Measurements from ENCODE around the gene TBC1D5.

- TF ChIP-seq, protein P1, sequence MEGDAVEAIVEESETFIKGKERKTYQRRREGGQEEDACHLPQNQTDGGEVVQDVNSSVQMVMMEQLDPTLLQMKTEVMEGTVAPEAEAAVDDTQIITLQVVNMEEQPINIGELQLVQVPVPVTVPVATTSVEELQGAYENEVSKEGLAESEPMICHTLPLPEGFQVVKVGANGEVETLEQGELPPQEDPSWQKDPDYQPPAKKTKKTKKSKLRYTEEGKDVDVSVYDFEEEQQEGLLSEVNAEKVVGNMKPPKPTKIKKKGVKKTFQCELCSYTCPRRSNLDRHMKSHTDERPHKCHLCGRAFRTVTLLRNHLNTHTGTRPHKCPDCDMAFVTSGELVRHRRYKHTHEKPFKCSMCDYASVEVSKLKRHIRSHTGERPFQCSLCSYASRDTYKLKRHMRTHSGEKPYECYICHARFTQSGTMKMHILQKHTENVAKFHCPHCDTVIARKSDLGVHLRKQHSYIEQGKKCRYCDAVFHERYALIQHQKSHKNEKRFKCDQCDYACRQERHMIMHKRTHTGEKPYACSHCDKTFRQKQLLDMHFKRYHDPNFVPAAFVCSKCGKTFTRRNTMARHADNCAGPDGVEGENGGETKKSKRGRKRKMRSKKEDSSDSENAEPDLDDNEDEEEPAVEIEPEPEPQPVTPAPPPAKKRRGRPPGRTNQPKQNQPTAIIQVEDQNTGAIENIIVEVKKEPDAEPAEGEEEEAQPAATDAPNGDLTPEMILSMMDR (IDR thresholded peaks at IDR 0.05 in 8 of 11, conservative IDR thresholded peaks at IDR 0.05 in 3 of 11) = no peak
- TF ChIP-seq POLR2A (IDR thresholded peaks at IDR 0.05) (no peak), POLR2AphosphoS5 (IDR thresholded peaks at IDR 0.05) (no peak)
Measured at GRCh38 chr3:17373304-17373703, 369.1 kb downstream of the TBC1D5 start.
